NCI-H226 (cell line): Measurements from ENCODE around the gene AHR.
"Not testable (repeated sequence)": the region's sequence is repeated elsewhere in the genome, so short reads cannot be mapped to it uniquely, and the experiment has no call there.

Source experiments
- DNase-seq: peaks from one replicate; pipeline ENCODE4 v3.0.0-alpha.2; 2015

The AHR gene

DNA sequence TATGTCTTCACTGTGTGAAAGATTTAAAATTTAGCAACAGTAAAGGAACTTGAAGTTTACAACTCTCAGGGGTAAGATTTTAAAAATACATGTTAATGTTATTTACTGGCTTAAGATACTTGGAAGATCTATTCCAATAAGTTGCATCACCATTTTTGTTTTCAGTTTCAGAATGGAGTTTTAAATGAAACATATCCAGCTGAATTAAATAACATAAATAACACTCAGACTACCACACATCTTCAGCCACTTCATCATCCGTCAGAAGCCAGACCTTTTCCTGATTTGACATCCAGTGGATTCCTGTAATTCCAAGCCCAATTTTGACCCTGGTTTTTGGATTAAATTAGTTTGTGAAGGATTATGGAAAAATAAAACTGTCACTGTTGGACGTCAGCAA lies 44.3 kb downstream of the AHR start:
- no peak for DNase-seq

DNA sequence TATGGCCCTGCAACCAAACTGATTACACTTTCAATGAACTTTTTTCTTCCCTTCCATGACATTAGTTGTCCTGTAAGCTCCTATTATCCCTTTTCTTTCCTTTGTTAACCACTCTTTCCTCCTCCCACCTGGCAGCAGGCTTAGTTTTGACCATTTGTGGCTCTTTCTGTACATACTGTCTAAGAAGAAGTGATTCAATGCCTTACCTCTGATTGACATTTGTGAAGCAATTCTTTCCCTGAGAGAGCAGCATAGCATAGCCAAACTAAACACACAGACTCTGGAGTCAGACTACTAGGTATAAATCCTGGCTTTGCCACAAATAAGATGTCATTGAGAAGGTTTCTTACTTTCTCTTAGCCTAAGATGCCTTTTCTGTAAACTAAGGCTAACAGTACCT lies 48.9 kb downstream of the AHR start:
- DNase-seq: no peak

DNA sequence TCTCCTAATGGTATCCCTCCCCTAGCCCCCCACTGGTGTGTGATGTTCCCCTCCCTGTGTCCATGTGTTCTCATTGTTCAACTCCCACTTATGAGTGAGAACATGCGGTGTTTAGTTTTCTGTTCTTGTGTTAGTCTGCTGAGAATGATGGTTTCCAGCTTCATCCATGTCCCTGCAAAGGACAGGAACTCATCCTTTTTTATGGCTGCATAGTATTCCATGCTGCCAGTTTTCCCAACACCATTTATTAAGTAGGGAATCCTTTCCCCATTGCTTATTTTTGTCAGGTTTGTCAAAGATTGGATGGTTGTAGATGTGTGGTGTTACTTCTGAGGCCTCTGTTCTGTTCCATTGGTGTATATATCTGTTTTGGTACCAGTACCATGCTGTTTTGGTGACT lies 50.5 kb downstream of the AHR start:
- not testable (repeated sequence) for DNase-seq

DNA sequence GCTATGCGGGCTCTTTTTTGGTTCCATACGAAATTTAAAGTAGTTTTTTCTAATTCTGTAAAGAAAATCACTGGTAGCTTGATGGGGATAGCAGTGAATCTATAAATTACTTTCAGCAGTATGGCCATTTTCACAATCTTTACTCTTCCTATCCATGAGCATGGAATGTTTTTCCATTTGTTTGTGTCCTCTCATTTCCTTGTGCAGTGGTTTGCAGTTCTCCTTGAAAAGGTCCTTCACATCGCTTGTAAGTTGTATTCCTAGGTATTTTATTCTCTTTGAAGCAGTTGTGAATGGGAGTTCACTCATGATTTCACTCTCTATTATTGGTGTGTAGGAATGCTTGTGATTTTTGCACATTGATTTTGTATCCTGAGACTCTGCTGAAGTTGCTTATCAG lies 51.9 kb downstream of the AHR start:
- DNase-seq: not testable (repeated sequence)

DNA sequence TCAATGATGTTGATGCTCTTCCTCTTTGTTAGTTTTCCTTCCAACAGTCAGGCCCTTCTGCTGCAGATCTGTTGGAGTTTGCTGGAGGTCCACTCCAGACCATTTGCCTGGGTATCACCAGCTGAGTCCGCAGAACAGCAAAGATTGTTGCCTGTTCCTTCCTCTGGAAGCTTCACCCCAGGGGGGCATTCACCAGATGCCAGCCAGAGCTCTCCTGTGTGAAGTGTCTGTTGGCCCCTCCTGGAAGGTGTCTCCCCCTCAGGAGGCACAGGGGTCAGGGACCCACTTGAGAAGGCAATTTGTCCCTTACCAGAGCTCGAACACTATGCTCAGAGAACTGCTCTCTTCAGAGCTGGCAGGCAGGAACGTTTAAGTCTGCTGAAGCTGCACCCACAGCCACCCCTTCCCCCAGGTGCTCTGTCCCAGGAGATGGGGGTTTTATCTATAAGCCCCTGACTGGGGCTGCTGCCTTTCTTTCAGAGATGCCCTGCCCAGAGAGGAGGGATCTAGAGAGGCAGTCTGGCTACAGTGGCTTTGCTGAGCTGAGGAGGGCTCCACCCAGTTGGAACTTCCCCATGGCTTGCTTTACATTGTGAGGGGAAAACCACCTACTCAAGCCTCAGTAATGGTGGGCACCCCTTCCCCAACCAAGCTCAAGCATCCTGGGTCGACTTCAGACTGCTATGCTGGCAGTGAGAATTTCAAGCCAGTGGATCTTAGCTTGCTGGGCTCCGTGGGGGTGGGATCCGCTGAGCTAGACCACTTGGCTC lies 55.4 kb downstream of the AHR start:
- not testable (repeated sequence) for DNase-seq

DNA sequence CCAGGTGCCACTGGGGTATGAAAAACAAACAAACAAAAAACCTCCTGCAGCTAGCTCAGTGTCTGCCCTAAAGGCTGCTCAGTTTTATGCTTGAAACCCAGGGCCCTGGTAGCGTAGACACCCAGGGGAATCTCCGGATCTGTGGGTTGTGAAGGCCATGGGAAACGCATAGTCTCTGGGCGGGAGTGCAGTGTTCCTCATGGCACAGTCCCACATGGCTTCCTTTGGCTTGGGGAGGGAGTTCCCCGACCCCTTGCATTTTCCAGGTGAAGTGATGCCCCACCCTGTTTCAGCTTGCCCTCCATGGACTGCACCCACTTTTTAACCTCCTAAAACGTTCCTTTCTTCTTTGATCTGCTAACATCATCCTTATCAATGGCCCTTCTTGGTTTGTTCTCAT lies 56.0 kb downstream of the AHR start:
- DNase-seq: no peak

DNA sequence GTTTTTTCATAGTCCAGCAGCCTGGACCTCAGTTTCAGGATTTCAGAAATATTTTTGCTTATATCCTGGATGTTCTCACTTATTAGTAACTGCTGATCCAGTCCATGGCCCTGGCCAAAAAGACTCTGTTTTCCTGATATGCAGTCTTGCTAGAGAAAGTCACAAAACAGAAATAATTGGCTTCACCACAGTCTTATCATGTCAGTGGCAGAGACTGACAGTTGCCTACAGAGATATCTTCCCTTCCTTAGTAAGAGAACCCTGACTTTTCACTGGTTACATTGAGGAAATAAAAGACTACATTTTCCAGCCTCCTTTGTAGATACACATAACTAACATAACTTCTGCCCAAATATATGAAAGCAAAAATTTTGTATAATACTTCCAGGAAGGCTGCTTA lies 56.6 kb downstream of the AHR start:
- no peak for DNase-seq

DNA sequence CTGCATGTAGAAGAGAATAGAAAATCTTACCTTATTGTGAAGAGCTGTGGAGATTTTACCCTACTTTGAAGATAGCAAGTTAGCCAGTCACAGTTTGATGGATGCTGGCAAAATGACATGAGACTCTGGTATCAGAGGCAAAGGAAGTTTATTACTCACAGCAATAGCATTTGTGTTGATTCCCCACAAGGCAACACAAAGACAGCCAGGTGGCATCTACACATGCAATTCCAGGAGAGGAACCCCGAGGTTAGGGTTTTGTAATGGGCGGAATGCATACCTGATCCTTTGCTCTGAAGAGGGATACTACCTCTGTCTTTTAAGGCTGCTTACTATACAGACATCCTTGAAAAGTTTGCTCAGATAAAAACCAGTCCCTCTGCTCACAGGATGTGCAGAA lies 59.5 kb downstream of the AHR start:
- peak; percentile 70 for DNase-seq

DNA sequence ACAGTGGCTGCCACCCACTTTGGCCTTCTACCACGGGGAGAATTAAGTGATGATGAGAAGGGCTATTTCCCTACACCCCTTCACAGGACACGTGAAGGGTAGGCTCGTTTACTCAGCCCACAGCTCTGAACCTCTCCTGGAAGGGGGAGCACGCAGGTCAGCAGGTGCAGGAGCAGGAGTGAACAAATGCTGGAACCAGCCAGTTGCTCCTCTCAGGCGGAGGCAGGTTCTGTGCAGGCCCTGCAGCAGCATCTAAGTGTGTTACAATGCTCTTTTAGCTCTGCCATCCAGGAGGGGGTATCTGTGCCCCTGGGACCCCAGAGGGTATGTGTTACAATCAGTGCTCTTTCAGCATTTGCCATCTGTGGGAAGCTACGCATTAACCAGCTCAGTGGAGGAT lies 61.2 kb downstream of the AHR start:
- DNase-seq: no peak

DNA sequence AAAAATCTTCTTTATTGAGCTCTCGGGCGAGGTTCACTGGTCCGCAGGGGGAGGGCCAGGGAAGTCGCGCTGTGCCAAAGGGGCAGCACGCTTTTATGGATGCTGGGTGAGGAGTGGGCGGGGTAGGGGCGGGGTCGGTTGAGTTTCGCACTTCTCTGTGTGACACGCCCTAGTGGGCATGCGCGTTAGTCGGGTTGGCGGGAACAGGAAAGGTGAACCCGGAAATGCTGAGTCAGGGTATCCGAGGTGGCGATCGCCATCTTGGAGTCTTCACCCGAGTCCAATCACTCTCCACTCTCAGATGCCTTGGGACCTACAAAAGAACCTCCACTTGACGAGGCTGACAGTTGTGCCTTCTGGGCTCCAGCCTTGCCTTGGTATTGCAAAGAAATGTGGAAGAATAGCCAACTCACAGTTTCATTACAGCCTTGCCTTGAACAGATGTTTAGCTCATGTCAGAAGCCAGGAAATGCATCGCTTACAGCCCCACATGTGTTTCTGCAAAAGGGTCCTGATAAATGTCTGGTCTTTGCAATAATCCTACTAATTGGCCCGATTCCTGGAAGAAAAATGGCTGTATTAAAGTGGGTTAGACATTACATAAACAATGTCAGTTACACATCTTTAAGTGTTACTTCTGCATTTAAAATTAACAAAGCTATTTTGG lies 64.1 kb downstream of the AHR start:
- no peak for DNase-seq

DNA sequence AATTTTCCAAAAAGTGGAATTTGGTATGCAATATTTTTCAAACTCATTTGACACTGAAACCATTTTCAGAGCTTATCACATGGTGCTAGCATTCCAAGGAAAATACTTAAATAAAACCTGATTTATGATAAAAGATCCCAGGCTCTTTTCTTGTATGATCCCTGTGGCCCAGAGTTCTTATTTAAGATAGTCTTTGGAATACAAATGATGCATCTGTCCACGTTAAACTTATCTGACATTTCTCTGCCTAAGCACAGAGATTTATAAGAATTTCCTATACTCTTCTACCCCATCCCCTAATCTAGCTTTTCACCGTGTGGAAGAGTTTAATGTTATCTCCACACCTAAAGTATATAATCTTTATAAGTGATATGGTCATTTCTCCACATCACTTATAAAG lies 66.2 kb downstream of the AHR start:
- DNase-seq: no peak

DNA sequence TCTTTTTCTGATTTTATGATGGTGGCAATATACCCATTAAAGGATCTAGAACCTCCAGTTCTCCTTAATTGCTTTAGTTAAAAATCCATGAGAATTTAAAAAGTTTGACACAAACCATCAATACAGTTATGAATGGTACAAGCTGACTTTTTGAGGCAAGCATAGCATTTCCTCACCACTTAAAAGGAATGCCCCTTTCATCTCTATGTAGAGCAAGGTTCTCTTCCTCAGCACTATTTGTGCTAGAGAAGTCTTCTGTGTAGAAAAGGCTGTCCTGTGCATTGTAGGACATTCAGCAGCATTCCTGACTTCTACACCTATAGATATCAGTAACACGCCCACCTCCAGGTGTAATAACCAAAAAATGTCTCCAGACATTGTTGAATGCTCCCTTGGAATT lies 67.3 kb downstream of the AHR start:
- no peak for DNase-seq

DNA sequence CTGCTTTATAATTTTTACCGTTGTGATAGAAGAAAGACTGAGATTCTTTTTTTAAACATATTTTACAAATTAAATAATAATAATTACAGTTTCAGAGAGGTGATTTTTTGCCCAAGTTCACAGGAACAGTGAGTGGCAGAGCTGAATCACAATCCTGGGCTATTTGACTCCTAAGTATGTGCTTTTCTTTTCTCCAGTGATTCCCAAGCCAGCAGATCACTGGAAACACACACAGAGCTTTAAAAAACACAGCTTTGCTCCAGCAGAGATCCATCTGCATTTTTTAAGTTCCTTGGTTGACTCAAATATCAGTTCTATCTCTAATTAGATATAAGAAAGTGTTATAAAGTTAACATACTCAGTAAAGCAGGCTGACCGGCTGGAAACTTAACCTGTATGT lies 69.0 kb downstream of the AHR start:
- no peak for DNase-seq

DNA sequence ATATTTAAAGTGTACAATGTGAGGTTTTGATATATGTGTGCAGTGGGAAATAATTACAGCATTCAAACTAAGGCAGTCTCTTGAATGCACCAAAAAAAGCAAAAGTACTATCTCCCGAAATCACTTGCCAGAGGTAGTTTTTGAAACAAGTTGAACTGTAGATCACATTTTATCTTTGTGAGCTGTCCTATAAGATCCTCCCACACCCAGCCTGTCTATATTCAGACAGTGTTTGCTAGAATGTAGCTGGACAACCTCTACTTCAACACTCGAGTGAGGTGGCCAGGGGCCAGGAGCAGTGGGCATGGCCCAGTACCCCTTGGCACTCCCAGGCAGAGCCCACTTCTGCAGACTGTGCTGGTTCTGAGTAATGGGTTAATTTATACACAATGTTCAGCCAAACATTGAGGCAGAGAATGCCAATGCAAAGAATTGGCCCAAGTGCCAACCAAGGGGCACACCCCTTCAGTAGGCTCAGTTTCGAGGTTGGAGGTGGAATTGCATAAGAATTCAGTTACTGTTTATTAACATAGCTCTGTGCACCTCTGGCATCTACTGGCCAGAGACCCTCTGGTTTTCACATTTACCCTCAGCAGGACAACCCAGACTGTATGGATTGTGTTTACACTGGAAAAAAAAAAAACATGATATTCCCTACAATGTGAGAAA lies 70.5 kb downstream of the AHR start:
- peak; percentile 75 for DNase-seq

DNA sequence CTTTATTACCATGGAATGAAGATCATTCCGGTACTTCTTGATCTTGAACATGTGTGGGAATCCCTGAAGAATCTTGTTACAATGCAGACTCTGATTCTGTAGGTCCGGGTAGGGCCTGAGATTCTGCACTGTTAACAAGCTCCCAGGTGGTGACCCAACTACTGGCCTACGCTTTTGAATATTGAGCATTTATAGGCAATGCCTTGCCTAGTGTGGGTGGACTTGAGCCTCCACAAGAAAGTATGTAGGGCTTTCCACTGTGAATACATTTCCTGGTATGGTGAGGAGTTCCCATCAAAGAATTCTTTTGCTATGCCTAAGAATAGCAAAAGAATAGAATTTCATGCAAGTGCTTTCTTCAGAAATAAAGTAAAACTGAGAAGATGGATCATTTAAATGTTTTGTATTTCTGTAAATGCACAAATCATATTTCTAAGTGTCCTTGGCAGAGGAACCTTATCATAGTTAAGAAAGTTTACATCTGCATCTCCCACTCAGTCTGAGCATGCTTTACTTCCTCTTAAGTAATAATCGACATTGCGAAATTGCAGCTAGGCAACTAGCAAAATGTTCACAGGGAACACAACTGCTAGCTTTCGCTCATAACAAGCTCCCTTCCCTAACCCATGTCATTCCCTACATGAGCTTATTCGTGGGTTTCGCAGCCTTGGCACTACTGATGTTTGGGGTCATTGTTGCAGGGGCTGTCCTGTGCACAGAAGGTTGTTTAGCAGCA lies 71.4 kb downstream of the AHR start:
- peak; percentile 100 for DNase-seq

DNA sequence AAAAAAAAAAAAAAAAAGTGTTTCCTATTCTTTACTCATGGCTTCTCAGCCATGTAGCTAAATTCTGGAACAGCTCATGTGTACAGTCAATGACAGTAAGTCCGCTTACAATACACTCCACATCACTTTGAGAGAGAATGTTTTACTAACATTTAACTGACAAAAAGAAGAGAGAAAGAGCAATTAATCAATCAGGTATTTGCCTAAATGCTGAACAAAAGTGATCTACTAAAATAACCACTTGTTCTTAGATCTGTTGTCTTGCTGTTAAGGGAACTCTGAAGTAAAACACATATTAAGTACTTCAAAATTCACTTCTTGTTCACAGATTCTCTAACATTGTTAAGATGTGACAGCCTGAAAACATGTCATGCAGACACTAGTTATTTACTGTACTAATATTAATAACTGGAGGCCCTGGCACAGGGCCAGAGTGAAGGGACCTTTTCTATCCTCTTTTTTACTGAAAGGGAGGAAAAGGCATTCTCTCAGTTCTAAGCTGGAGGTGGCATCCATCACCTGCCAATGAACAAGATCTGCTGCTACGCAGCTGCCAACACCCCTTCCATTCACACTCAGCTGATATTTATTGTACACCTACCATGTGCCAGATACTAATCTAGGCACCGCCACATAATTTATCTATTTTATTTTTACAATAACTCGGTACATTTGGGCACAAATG lies 72.6 kb downstream of the AHR start:
- DNase-seq: peak; percentile 38

DNA sequence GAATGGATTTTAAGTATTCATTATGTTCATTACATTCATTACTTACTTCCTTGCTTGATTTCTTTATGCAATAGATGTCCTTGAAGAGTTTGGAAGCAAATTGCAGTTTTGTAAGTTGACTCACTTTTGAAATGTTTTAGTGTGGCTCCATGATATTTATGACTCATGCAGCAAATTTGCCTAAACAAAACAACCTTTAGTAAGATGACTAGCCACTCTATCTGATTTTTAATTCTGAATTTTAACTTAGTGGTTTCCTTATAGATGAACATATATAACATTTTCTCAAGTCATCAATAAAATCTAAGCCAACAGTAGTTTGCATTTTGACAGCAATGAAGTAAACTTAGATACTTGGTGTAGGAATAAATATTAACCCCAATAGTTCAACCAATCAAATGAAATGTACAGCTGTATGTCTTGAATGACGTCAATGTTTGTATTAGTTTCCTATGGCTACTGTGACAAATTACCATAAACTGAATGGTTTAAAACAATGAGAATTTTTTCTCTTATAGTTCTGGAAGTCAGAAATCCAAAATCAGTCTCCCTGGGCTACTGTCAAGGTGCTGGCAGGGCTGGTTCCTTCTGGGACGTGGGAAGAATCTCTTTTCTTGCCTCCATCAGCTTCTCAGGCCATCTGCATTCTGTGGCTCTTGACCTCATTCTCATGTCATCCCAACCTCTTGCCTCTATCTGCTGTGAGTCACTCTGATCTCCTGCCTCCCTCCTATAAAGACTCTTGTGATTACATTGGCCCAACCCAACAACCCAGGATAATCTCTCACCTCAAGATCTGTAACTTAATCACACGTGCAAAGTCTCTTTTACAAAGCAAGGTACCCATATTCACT lies 73.4 kb downstream of the AHR start:
- peak; percentile 100 for DNase-seq

DNA sequence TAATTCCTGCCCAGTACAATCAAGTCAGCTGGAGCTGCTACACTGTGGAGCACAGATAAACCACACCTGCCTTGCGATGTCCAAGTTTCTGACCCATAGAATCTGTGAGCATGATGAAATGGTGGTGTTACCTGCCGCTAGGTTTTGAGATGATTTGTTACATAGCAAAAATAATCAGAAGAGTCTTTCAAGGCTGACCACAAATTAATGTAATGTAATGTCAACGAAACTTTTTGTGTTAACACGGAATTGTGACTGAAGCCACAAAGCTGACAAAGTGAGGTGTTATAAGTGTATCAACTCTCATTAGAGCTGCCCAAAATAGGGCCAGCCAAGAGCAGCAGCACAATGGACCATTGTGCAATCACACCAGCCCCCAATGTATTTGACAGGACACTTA lies 75.7 kb downstream of the AHR start:
- DNase-seq: no peak

DNA sequence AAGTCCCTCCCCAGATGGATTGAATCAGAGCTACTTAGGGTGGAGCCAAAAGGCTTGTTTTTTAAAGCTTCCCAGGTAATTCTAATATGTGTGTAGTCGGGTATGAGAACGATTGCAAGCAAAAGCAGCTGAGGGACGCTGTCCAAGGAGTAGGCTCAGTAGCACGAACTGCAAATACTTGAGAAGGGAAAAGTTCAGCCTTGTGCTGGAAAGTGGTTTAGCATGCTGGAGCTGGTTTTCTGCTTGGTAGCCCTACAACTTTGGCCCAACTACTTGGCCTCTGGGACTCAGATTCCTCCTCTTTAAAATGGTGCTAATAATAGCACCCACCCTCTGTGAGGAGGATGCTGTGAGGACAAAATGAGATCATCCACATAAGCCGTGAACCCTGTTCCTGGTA lies 76.2 kb downstream of the AHR start:
- DNase-seq: no peak

DNA sequence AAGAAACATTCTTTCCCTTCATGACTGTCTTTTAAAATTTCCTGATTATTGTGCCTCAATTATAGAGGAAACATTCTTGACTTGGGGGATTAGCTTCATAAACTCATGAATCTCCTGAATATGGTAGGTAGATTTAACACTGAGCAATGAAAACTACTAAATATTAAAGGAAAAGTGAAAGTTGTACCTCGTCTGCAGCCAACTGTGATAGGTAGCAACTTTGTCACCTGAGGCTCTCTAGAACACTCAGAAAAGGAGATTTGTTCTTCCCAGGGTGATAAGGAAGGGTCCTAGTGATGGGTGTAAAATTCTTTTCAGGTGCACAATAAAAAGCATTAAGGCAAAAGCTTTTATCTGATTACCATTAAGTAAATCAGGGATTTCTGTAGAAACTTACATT lies 78.1 kb downstream of the AHR start:
- no peak for DNase-seq

DNA sequence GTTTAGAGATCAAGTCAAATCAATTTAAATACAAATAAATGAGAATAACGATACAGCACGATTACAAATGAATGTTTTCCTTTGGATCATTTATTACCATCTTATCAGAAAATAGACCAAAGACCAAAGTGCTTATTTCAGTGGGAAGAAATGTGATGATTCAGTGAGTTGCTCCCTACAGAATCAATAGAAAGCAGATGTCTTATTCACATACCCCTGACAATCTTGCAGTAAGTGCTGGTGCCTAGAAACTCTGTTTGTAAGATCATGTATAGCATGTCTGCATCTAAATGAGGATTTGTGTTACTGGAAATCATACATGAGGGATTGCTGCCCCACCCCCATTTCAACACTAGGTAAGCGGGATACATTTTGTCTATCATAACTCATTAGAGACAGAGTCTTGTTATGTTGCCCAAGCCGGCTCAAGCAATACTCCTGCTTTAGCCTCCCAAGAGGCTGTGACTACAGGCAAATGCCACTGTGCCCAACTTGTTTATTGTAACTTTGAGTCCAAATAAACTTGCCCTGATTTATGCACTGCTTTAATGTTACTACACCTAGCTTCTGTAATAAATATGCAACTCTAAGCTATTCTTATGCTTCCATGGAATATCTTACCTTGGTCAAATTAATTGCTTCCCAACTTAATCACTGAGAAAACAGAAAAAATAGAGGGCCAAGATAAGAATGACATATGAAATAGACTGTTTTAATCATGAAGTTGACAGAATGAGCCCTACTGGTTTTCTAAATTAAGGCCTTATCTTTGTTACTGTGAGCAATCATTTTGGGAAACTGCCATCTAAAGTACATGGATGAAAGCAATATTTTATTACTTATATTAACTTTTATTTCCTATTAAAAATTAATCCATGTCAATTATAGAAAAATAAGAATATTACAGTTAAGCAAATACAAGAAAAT lies 82.5 kb downstream of the AHR start:
- DNase-seq: peak; percentile 40
